A549 treated with Mapracorat at 1 μM for 4 hours (cell line): ENCODE measurements around the gene A3GALT2. TPM values are rescaled to one million over a fixed set of nuclear protein-coding genes. Genes with fewer than 3 reads are reported as not detected.

Experiments used
- total RNA-seq: library from RNA; stranded (reverse); fragments of 200-300 nt; extraction: Qiagen RNA extraction; gene quantifications from 5 replicates; pipeline ENCODE4 v1.2.3, GENCODE V29; 2022

A3GALT2 gene
- total RNA-seq, result not detected in 5 replicates

GRCh38 chr1:33320619-33321165 lies at the start of gene A3GALT2:
A3GALT2 (minus strand) TSS chr1:33321098; CDS start chr1:33321098, 0 bp downstream.

Other genes with a start within 250 kb of the A3GALT2 start
- gene AZIN2, start 239.9 kb downstream of the A3GALT2 start, total RNA-seq, result 0.66 to 1.1 TPM (median 0.72 TPM) in 5 replicates
- 1.9 to 2.6 TPM (median 2.3 TPM) in 5 replicates for gene TRIM62, start 139.1 kb downstream of the A3GALT2 start, total RNA-seq
- 9.1 to 12.6 TPM (median 9.5 TPM) in 5 replicates for gene ZNF362, start 64.6 kb downstream of the A3GALT2 start, total RNA-seq
- gene PHC2, start 110.0 kb upstream of the A3GALT2 start, total RNA-seq, result 94.8 to 111 TPM (median 104 TPM) in 5 replicates
- gene ZSCAN20, start 151.5 kb upstream of the A3GALT2 start, total RNA-seq, result 1.6 to 2.0 TPM (median 1.8 TPM) in 5 replicates